Right renal cortex interstitium (tissue), 3 donors: Measurements from ENCODE around the gene MYO9A. TPM values are rescaled to one million over a fixed set of nuclear protein-coding genes. Genes with fewer than 3 reads are reported as not detected.
"Not testable (repeated sequence)": the region's sequence is repeated elsewhere in the genome, so short reads cannot be mapped to it uniquely, and the experiment has no call there.

ENCODE experiments used
- DNase-seq, 3 donors: peaks; one replicate each; pipeline ENCODE4 v3.0.0-alpha.2; 2013; ENCODE audit warnings: low read depth in 3 of 3, low spot score in 2 of 3
- polyA plus RNA-seq, 3 donors: library from polyadenylated mRNA; unstranded; fragments of 120-200 nt; gene quantifications; one replicate each; pipeline ENCODE4 v1.2.1, GENCODE V29; 2013; ENCODE audit not compliant: insufficient read length in 3 of 3

MYO9A gene
- polyA plus RNA-seq, 3 donors: 33.3 to 37.7 (median 36.2) TPM

- DNase-seq: no peak
These were observed 25.3 kb downstream of the MYO9A start for GRCh38 chr15:72092691-72093090.

GRCh38 chr15:72092006-72092405, 25.9 kb downstream of the MYO9A start:
- DNase-seq: no peak

- DNase-seq: no peak
These were observed 30.9 kb downstream of the MYO9A start for GRCh38 chr15:72086920-72087648.

GRCh38 chr15:72086010-72086697, 31.8 kb downstream of the MYO9A start:
- no peak for DNase-seq

GRCh38 chr15:72082176-72082575, 35.8 kb downstream of the MYO9A start:
- DNase-seq: no peak

- DNase-seq: no peak
These were observed 39.1 kb downstream of the MYO9A start for GRCh38 chr15:72078887-72079286.

- DNase-seq: no peak
These were observed 40.0 kb downstream of the MYO9A start for GRCh38 chr15:72077950-72078349.

GRCh38 chr15:72074335-72075060, 43.5 kb downstream of the MYO9A start:
- DNase-seq: no peak

- DNase-seq: not testable (repeated sequence)
These were observed 46.5 kb downstream of the MYO9A start for GRCh38 chr15:72071448-72071825.

- DNase-seq: no peak
These were observed 47.0 kb downstream of the MYO9A start for GRCh38 chr15:72070817-72071447.

GRCh38 chr15:72068856-72069255, 49.1 kb downstream of the MYO9A start:
- no peak for DNase-seq

GRCh38 chr15:72065801-72066200, 52.1 kb downstream of the MYO9A start:
- peak; percentile 26 to 45 (median 38) for DNase-seq

- no peak for DNase-seq
These were observed 54.8 kb downstream of the MYO9A start for GRCh38 chr15:72063186-72063585.

- no peak for DNase-seq
These were observed 55.6 kb downstream of the MYO9A start for GRCh38 chr15:72062319-72062718.

- no peak for DNase-seq
These were observed 57.2 kb downstream of the MYO9A start for GRCh38 chr15:72060687-72061250.

GRCh38 chr15:72058585-72058984, 59.4 kb downstream of the MYO9A start:
- no peak for DNase-seq

- DNase-seq: no peak
These were observed 60.3 kb downstream of the MYO9A start for GRCh38 chr15:72057548-72058091.

- DNase-seq: not testable (repeated sequence)
These were observed 61.7 kb downstream of the MYO9A start for GRCh38 chr15:72056217-72056616.

GRCh38 chr15:72053297-72053696, 64.7 kb downstream of the MYO9A start:
- not testable (repeated sequence) for DNase-seq

GRCh38 chr15:72050700-72051099, 67.2 kb downstream of the MYO9A start:
- DNase-seq: no peak

- DNase-seq: no peak
These were observed 70.9 kb downstream of the MYO9A start for GRCh38 chr15:72047020-72047419.
